GM19455 (cell line): ENCODE measurements around the gene BANF2.
"Not testable (repeated sequence)": the region's sequence is repeated elsewhere in the genome, so short reads cannot be mapped to it uniquely, and the experiment has no call there.

ENCODE experiments used
- ATAC-seq: cut with Tn5 transposase; IDR thresholded peaks from one replicate; pipeline ENCODE4 v1.9.1; 2021; ENCODE audit not compliant: unreplicated experiment

BANF2 gene

GRCh38 chr20:17699931-17700351, at the start of gene BANF2:
BANF2 (plus strand) TSS chr20:17699966; CDS start chr20:17725026, 25,060 bp downstream.
- ATAC-seq: no peak

GRCh38 chr20:17650301-17651128, 49.3 kb upstream of the BANF2 start:
- no peak for ATAC-seq

GRCh38 chr20:17651129-17651759, 48.5 kb upstream of the BANF2 start:
- no peak for ATAC-seq

GRCh38 chr20:17651760-17652388, 47.9 kb upstream of the BANF2 start:
- ATAC-seq: no peak

GRCh38 chr20:17652411-17652810, 47.4 kb upstream of the BANF2 start:
- ATAC-seq: no peak

- ATAC-seq: no peak
Measured at GRCh38 chr20:17653835-17654648, 45.7 kb upstream of the BANF2 start.

GRCh38 chr20:17654649-17655285, 45.0 kb upstream of the BANF2 start:
- no peak for ATAC-seq

GRCh38 chr20:17655286-17655651, 44.5 kb upstream of the BANF2 start:
- no peak for ATAC-seq

GRCh38 chr20:17655865-17656479, 43.8 kb upstream of the BANF2 start:
- ATAC-seq: no peak

GRCh38 chr20:17657079-17657825, 42.5 kb upstream of the BANF2 start:
- no peak for ATAC-seq

- ATAC-seq: no peak
Measured at GRCh38 chr20:17657898-17658647, 41.7 kb upstream of the BANF2 start.

GRCh38 chr20:17658648-17658993, 41.1 kb upstream of the BANF2 start:
- ATAC-seq: no peak

GRCh38 chr20:17659344-17659743, 40.4 kb upstream of the BANF2 start:
- not testable (repeated sequence) for ATAC-seq

GRCh38 chr20:17659801-17660200, 40.0 kb upstream of the BANF2 start:
- ATAC-seq: no peak

GRCh38 chr20:17660667-17661066, 39.1 kb upstream of the BANF2 start:
- no peak for ATAC-seq

GRCh38 chr20:17661121-17661744, 38.5 kb upstream of the BANF2 start:
- ATAC-seq: no peak

GRCh38 chr20:17662333-17663039, 37.3 kb upstream of the BANF2 start:
- no peak for ATAC-seq

- ATAC-seq: no peak
Measured at GRCh38 chr20:17663040-17663399, 36.7 kb upstream of the BANF2 start.
